K562 (cell line): ENCODE data around the gene SGO1. TPM values are rescaled to one million over a fixed set of nuclear protein-coding genes. Genes with fewer than 3 reads are reported as not detected.

Experiments used
- ATAC-seq: fragments of 200-7000 bp; cut with Tn5 transposase; 3 replicates; pipeline ENCODE4 v1.9.1; 2020; ENCODE audit warnings: moderate library complexity
- BruUV-seq: library from RNA; stranded (reverse); fragments of 400-500 nt; replicated peaks from 2 replicates; lab custom pipeline; 2021; lab: Mats Ljungman, UMichigan
- CTCF ChIA-PET: fragments of 300-600 bp; formaldehyde crosslinking; extraction: SDS; loops from one replicate; lab custom pipeline; 2021; ENCODE audit warnings: low intra/inter-chr PET ratio; lab: Yijun Ruan, JAX
- POLR2A ChIA-PET: fragments of 300-600, 350-650 bp; sonication (Branson Sonifier 250); formaldehyde crosslinking; extraction: SDS; loops from one replicate; lab custom pipeline; 2021; ENCODE audit warnings: antibody characterized with exemption, inconsistent platforms; lab: Yijun Ruan, JAX
- DNase-seq, 4 experiments: peaks; one replicate each; pipeline versions ENCODE4 v3.0.0 to v3.0.0-alpha.2; 2011 to 2018; ENCODE audit warnings: low spot score in 3 of 4, mixed read lengths in 3 of 4; ENCODE audit errors: extremely low read depth in 1 of 4
- FAIRE-seq: peaks from 2 replicates; lab custom pipeline; 2011; peaks lifted over from hg19 to GRCh38; lab: Jason Lieb, UNC
- H2AFZ ChIP-seq: 2 replicates; pipeline ENCODE4 v1.6.0; 2011; ENCODE audit warnings: low read depth, low read length, control low read depth, inconsistent platforms
- H3K27ac ChIP-seq: fragments of 200-600 bp; 3 replicates; pipeline ENCODE4 v1.8.0; 2011; ENCODE audit warnings: low read depth, mild to moderate bottlenecking, control low read depth, inconsistent platforms, low read length, moderate library complexity, mixed read lengths; ENCODE audit errors: extremely low read depth
- H3K27me3 ChIP-seq, 2 experiments: fragments of 300-600 bp in 1 of 2; 2 replicates in 1 of 2; 3 replicates in 1 of 2; pipeline versions ENCODE4 v1.6.0 to v1.8.0; 2011; ENCODE audit warnings: inconsistent platforms in 2 of 2, low read length in 2 of 2, mild to moderate bottlenecking in 1 of 2, mixed read lengths in 1 of 2, moderate library complexity in 1 of 2; ENCODE audit not compliant: control insufficient read depth in 2 of 2, insufficient read depth in 2 of 2
- H3K36me3 ChIP-seq: fragments of 300-600 bp; 3 replicates; pipeline ENCODE4 v1.8.0; 2011; ENCODE audit warnings: mild to moderate bottlenecking, low read length, inconsistent platforms; ENCODE audit not compliant: control insufficient read depth, insufficient read depth
- H3K4me1 ChIP-seq, 2 experiments: fragments of 200-600 bp in 1 of 2; replicated peaks in 1 of 2; 2 replicates in 1 of 2; 3 replicates in 1 of 2; pipeline versions ENCODE4 v1.5.1 to v1.8.0; 2011; ENCODE audit warnings: inconsistent platforms in 2 of 2, low read length in 2 of 2, mild to moderate bottlenecking in 1 of 2, mixed read lengths in 1 of 2, moderate library complexity in 1 of 2; ENCODE audit not compliant: control insufficient read depth in 2 of 2, insufficient read depth in 2 of 2
- H3K4me2 ChIP-seq: 2 replicates; pipeline ENCODE4 v1.6.1; 2011; ENCODE audit warnings: low read length, control low read depth, inconsistent platforms, mixed read lengths; ENCODE audit not compliant: insufficient read depth
- H3K4me3 ChIP-seq: fragments of 200-600 bp; sonication (generic), shearing (Covaris generic); 2 replicates; pipeline ENCODE4 v1.5.1; 2016; ENCODE audit warnings: control low read depth, inconsistent platforms
- H3K79me2 ChIP-seq: fragments of 200-600 bp; 3 replicates; pipeline ENCODE4 v1.8.0; 2011; ENCODE audit warnings: low read length, inconsistent platforms; ENCODE audit not compliant: control insufficient read depth, insufficient read depth
- H3K9ac ChIP-seq, 2 experiments: 2 replicates each; pipeline versions ENCODE4 v1.6.0 to v1.6.1; 2011; ENCODE audit warnings: low read depth in 2 of 2, low read length in 2 of 2, control low read depth in 1 of 2, inconsistent platforms in 1 of 2, mild to moderate bottlenecking in 1 of 2, mixed read lengths in 1 of 2; ENCODE audit not compliant: insufficient read depth in 1 of 2
- H3K9me1 ChIP-seq: one replicate; pipeline ENCODE4 v1.6.0; 2011; ENCODE audit warnings: inconsistent platforms, mild to moderate bottlenecking, low read length, moderate library complexity; ENCODE audit not compliant: control insufficient read depth, insufficient read depth
- H3K9me3 ChIP-seq: replicated peaks from 2 replicates; pipeline ENCODE4 v1.5.1; 2011; ENCODE audit warnings: low read depth, low read length, inconsistent platforms; ENCODE audit not compliant: control insufficient read depth, insufficient read depth
- H4K20me1 ChIP-seq: replicated peaks from 2 replicates; pipeline ENCODE4 v1.6.1; 2011; ENCODE audit warnings: low read length, inconsistent platforms, mixed read lengths; ENCODE audit not compliant: control insufficient read depth, insufficient read depth
- ARNT ChIP-seq, 2 experiments: fragments of 450-650 bp; IDR thresholded peaks; 2 replicates each; pipeline ENCODE4 v1.6.1; 2016; ENCODE audit warnings: mild to moderate bottlenecking in 1 of 2
- FOXK1 ChIP-seq: sonication (generic); formaldehyde crosslinking; IDR thresholded peaks from 2 replicates; pipeline ENCODE4 v1.8.0; 2022; ENCODE audit warnings: missing genetic modification reagents, mild to moderate bottlenecking, borderline replicate concordance
- FOXK2 ChIP-seq, 2 experiments: fragments of 450-650 bp; IDR thresholded peaks in 1 of 2; conservative IDR thresholded peaks in 1 of 2; 2 replicates each; pipeline ENCODE4 v1.6.1; 2016; ENCODE audit warnings: low read depth in 2 of 2, mild to moderate bottlenecking in 1 of 2
- MTA2 ChIP-seq: fragments of 450-650 bp; IDR thresholded peaks from 2 replicates; pipeline ENCODE4 v1.6.1; 2016; ENCODE audit warnings: low read depth
- NFXL1 ChIP-seq: fragments of 450-650 bp; formaldehyde crosslinking; IDR thresholded peaks from 2 replicates; pipeline ENCODE4 v1.4.0; 2021; ENCODE audit warnings: mild to moderate bottlenecking
- NONO ChIP-seq, 2 experiments: fragments of 200-400 bp in 1 of 2; fragments of 450-650 bp in 1 of 2; formaldehyde crosslinking in 1 of 2; IDR thresholded peaks; 2 replicates each; pipeline ENCODE4 v1.6.1; 2017; ENCODE audit warnings: low read depth in 2 of 2, mild to moderate bottlenecking in 2 of 2, moderate library complexity in 2 of 2, low read length in 1 of 2
- PHB2 ChIP-seq: fragments of 450-650 bp; IDR thresholded peaks from 2 replicates; pipeline ENCODE4 v1.6.1; 2017; ENCODE audit warnings: low read depth
- TAF7 ChIP-seq: fragments of 450-650 bp; IDR thresholded peaks from 2 replicates; pipeline ENCODE4 v1.6.1; 2016; ENCODE audit warnings: missing genetic modification characterization, missing compliant biosample characterization
- ZNF717 ChIP-seq: fragments of 250-450 bp; sonication (Bioruptor Pico); IDR thresholded peaks from 2 replicates; pipeline ENCODE4 v1.5.0; 2021
- ZNF764 ChIP-seq: fragments of 250-450 bp; sonication (Bioruptor Pico); IDR thresholded peaks from 2 replicates; pipeline ENCODE4 v1.4.0; 2020; ENCODE audit warnings: low read depth, mild to moderate bottlenecking, moderate library complexity
- WGBS: fragments of 100-300 bp; shearing (Covaris generic); methylation state at CpG from one replicate; pipeline ENCODE4 v1.1.6; 2016; ENCODE audit warnings: low coverage, mixed read lengths; ENCODE audit not compliant: insufficient coverage; ENCODE audit errors: missing lambda C conversion rate; 5-methylcytosine and 5-hydroxymethylcytosine counted together
- in situ Hi-C: fragments of 300-500 bp; cut with MboI; formaldehyde crosslinking; loops from 4 replicates; pipeline ENCODE4 v1.15.0; 2018; ENCODE audit warnings: inconsistent platforms, mixed read lengths
- intact Hi-C: fragments of 100-400 bp; cut with micrococcal nuclease; formaldehyde crosslinking; loops from 2 replicates; pipeline ENCODE4 v1.14.2; 2022
- polyA plus RNA-seq, 8 experiments: library from polyadenylated mRNA; depleted of rRNA in 4 of 8; stranded (reverse) in 5 of 8; unstranded in 3 of 8; fragments of >200 nt; fragmentation: Nextera tagmentation in 2 of 8; fragmentation: Illumina TruSeq in 1 of 8; extraction: Ambion mirVana in 2 of 8; extraction: Trizol in 1 of 8; gene quantifications; 2 replicates each; pipeline versions ENCODE4 v1.2.1 to v1.2.3, GENCODE V29; 2011 to 2014; ENCODE audit warnings: inconsistent platforms in 1 of 8, missing spikeins in 1 of 8
- total RNA-seq, 7 experiments: library from RNA; depleted of rRNA in 6 of 7; stranded (reverse); fragments of >200 nt in 6 of 7; fragmentation: Illumina TruSeq in 2 of 7; extraction: Trizol in 2 of 7; gene quantifications; 2 replicates each; pipeline versions ENCODE4 v1.2.1 to v1.2.3, GENCODE V29; 2011 to 2021; ENCODE audit warnings: low replicate concordance in 1 of 7
- TF ChIP-seq, protein P1 (sequence below), 2 experiments: fragments of 450-650 bp in 1 of 2; sonication (generic) in 1 of 2; formaldehyde crosslinking in 1 of 2; IDR thresholded peaks; 2 replicates each; pipeline versions ENCODE4 v1.7.1 to v1.9.0; 2016 to 2022; ENCODE audit warnings: inconsistent platforms in 1 of 2, mild to moderate bottlenecking in 1 of 2, missing genetic modification reagents in 1 of 2
- TF ChIP-seq, protein P2 (sequence below), 2 experiments: IDR thresholded peaks; 2 replicates each; pipeline ENCODE4 v1.6.1; 2011; ENCODE audit warnings: borderline replicate concordance in 1 of 2, control low read depth in 1 of 2, low read depth in 1 of 2, low read length in 1 of 2, mild to moderate bottlenecking in 1 of 2, mixed read lengths in 1 of 2, moderate library complexity in 1 of 2; ENCODE audit not compliant: insufficient read depth in 1 of 2, insufficient read length in 1 of 2, poor library complexity in 1 of 2, severe bottlenecking in 1 of 2; ENCODE audit errors: extremely low read depth in 1 of 2

SGO1 gene
- total and polyA plus RNA-seq, 9 of the 15 experiments (the other 6 are each of a cell fraction or from before 2014, with no cell fraction given), result 13.7 to 57.3 (median 28.2) TPM

DNA sequence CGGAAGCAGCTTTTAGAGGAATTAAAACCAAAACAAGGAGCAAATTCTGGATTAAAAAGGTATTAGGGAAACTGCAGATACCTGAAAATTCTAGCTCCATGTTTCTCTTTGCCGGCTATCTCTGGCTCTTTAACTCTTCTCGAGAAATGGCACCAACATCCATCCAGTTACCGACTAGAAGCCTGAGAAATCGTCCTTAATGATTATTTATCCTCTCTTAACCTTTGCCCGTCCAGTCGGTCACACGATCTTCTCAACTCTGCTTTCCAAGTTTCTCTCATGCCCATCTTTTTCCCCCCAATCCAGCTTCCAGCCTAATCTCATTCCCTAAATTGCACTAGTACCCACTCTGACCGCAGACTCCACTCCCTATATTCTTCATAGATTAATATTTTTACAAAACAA is 596 bp upstream of the SGO1 start:
- BruUV-seq, result TSS peak; percentile 97
- POLR2A ChIA-PET, result interaction anchor here (0.6 to 1.8 kb wide), 18 partner anchors 8 to 298 kb away, joined by 3 to 11 read pairs (median 4); no protein-coding TSS in a partner anchor
- under 1% methylated on average over 9 of the region's 9 CpGs for WGBS
- H3K4me2 ChIP-seq, result peak overlapping the region; percentile 89
- in situ Hi-C loops, result no loop called here
- FAIRE-seq, result no peak
- H3K9me1 ChIP-seq, result no peaks in the 10 kb centered on the region
- H3K9me3 ChIP-seq, result no peaks in the 10 kb centered on the region
- CTCF ChIA-PET, result interaction anchor here (0.7 kb wide), 1 partner anchor 39 kb away, joined by 3 read pairs; no protein-coding TSS in a partner anchor
- peaks cover 19% of the 10 kb centered on the region for H3K36me3 ChIP-seq
- H3K9ac ChIP-seq, result peak overlapping the region; percentile 92 to 97
- peak overlapping the region; percentile 97 for H2AFZ ChIP-seq
- H4K20me1 ChIP-seq, result no peaks in the 10 kb centered on the region
- H3K27ac ChIP-seq, result peak overlapping the region; percentile 94
- peak in 1 of 4 experiments; percentile 15 for DNase-seq
- ATAC-seq, result no peak
- H3K4me1 ChIP-seq, result peaks cover 0 to 8% of the 10 kb centered on the region in 2 experiments; a peak in 2 of 5 replicates
- intact Hi-C loops, result loop anchor here (1.0 to 5.0 kb wide), 5 partner anchors 136 to 1039 kb away; partner anchors contain the start of genes KCNH8 and RAB5A
- peaks cover 35% of the 10 kb centered on the region for H3K79me2 ChIP-seq
- no peaks in the 10 kb centered on the region for H3K27me3 ChIP-seq
- peak overlapping the region; percentile 61 for H3K4me3 ChIP-seq
- TF ChIP-seq, protein P1, sequence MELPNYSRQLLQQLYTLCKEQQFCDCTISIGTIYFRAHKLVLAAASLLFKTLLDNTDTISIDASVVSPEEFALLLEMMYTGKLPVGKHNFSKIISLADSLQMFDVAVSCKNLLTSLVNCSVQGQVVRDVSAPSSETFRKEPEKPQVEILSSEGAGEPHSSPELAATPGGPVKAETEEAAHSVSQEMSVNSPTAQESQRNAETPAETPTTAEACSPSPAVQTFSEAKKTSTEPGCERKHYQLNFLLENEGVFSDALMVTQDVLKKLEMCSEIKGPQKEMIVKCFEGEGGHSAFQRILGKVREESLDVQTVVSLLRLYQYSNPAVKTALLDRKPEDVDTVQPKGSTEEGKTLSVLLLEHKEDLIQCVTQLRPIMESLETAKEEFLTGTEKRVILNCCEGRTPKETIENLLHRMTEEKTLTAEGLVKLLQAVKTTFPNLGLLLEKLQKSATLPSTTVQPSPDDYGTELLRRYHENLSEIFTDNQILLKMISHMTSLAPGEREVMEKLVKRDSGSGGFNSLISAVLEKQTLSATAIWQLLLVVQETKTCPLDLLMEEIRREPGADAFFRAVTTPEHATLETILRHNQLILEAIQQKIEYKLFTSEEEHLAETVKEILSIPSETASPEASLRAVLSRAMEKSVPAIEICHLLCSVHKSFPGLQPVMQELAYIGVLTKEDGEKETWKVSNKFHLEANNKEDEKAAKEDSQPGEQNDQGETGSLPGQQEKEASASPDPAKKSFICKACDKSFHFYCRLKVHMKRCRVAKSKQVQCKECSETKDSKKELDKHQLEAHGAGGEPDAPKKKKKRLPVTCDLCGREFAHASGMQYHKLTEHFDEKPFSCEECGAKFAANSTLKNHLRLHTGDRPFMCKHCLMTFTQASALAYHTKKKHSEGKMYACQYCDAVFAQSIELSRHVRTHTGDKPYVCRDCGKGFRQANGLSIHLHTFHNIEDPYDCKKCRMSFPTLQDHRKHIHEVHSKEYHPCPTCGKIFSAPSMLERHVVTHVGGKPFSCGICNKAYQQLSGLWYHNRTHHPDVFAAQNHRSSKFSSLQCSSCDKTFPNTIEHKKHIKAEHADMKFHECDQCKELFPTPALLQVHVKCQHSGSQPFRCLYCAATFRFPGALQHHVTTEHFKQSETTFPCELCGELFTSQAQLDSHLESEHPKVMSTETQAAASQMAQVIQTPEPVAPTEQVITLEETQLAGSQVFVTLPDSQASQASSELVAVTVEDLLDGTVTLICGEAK (IDR thresholded peaks at IDR 0.05), result peak; percentile 45; the same call in 1 of the 2 replicates
- TF ChIP-seq, protein P1 (CRISPR knock-in tag; IDR thresholded peaks at IDR 0.05), result no peak
- TF ChIP-seq FOXK2 (conservative IDR thresholded peaks at IDR 0.05 in 1 of 2, IDR thresholded peaks at IDR 0.05 in 1 of 2; ENCODE audit: low read depth in 2 of 2) (no peak), ZNF764 (CRISPR knock-in tag) (no peak), ZNF717 (CRISPR knock-in tag) (no peak), NONO (IDR thresholded peaks at IDR 0.05; ENCODE audit: low read depth in 2 of 2, low read length in 1 of 2) (no peak), NFXL1 (CRISPR knock-in tag) (no peak), TAF7 (tag) (0 out of 2 replicates have a peak, but pooled peaks have one; percentile 50), FOXK1 (CRISPR knock-in tag) (no peak), ARNT (IDR thresholded peaks at IDR 0.05) (0 out of 4 replicates have a peak, but pooled peaks of 1 of the 2 experiments have one; percentile 3), PHB2 (no peak), MTA2 (no peak)
- TF ChIP-seq, protein P2, sequence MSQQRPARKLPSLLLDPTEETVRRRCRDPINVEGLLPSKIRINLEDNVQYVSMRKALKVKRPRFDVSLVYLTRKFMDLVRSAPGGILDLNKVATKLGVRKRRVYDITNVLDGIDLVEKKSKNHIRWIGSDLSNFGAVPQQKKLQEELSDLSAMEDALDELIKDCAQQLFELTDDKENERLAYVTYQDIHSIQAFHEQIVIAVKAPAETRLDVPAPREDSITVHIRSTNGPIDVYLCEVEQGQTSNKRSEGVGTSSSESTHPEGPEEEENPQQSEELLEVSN (IDR thresholded peaks at IDR 0.05; ENCODE audit: borderline replicate concordance in 1 of 2, extremely low read depth in 1 of 2, insufficient read depth in 1 of 2, insufficient read length in 1 of 2, low read depth in 1 of 2, low read length in 1 of 2, poor library complexity in 1 of 2, severe bottlenecking in 1 of 2), result no peak
